Tibial nerve (tissue), 3 donors: ENCODE results near the gene ARID1B.

Experiments used
- CTCF ChIP-seq, 5 experiments: fragments of 200-600 bp in 3 of 5; fragments of 450-650 bp in 2 of 5; sonication (generic) in 3 of 5; IDR thresholded peaks; one replicate each; pipeline ENCODE4 v1.5.1; 2016 to 2019; ENCODE audit warnings: antibody characterized with exemption in 5 of 5, mild to moderate bottlenecking in 3 of 5, moderate library complexity in 2 of 5
- POLR2A ChIP-seq, 2 donors: fragments of 450-650 bp; IDR thresholded peaks; one replicate each; pipeline ENCODE4 v1.6.1; 2017; ENCODE audit warnings: antibody characterized with exemption in 2 of 2, mild to moderate bottlenecking in 2 of 2, moderate library complexity in 2 of 2

DNA sequence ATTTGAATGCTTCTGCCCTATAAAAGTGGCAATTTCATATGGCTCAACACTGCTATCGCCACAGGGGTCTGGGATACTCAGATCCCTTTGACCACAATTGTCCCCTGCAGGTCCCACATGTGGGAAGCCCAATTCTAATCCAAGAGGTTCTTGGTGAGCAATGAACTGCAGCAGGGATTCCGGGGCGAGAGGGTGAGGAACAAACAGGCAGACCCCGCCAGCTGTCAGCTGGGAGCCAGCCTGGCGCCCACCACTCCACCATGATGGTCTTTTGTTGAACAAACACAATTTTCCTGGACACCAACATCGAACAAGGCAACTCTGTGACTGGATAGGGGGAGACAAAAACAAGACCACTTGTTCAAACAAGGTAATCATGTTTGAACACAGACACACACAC lies 465.6 kb downstream of the ARID1B start:
- no peak for TF ChIP-seq CTCF (IDR thresholded peaks at IDR 0.05)
- TF ChIP-seq POLR2A (IDR thresholded peaks at IDR 0.05), result no peak
